Loucy (cell line): ENCODE measurements around the gene GON4L.

ENCODE experiments used
- H2AFZ ChIP-seq: fragments of 200-600 bp; sonication (generic); 2 replicates; pipeline ENCODE4 v1.6.0; 2016; ENCODE audit warnings: antibody characterized with exemption, mild to moderate bottlenecking, low read length, moderate library complexity
- H3F3A ChIP-seq: fragments of 200-600 bp; 2 replicates; pipeline ENCODE4 v1.6.0; 2016; ENCODE audit warnings: antibody characterized with exemption, low read depth, mild to moderate bottlenecking
- H3K27me3 ChIP-seq: fragments of 200-600 bp; sonication (generic); 2 replicates; pipeline ENCODE4 v1.6.1; 2014; ENCODE audit warnings: low read length, mild to moderate bottlenecking; ENCODE audit not compliant: insufficient read depth, poor library complexity, severe bottlenecking
- H3K36me3 ChIP-seq: fragments of 200-600 bp; sonication (generic); 2 replicates; pipeline ENCODE4 v1.6.1; 2016; ENCODE audit warnings: low read length; ENCODE audit not compliant: insufficient read depth
- H3K4me1 ChIP-seq: fragments of 200-600 bp; sonication (generic); 2 replicates; pipeline ENCODE4 v1.5.1; 2014; ENCODE audit warnings: low read length, mild to moderate bottlenecking; ENCODE audit not compliant: insufficient read depth, poor library complexity, severe bottlenecking
- H3K4me2 ChIP-seq: fragments of 200-600 bp; sonication (generic); 2 replicates; pipeline ENCODE4 v1.6.0; 2014; ENCODE audit warnings: antibody characterized with exemption, low read length, low read depth, mild to moderate bottlenecking; ENCODE audit not compliant: poor library complexity, severe bottlenecking
- H3K4me3 ChIP-seq: fragments of 200-600 bp; sonication (generic); 2 replicates; pipeline ENCODE4 v1.5.1; 2014; ENCODE audit warnings: low read length, mild to moderate bottlenecking, mixed read lengths; ENCODE audit not compliant: poor library complexity, severe bottlenecking
- H3K79me2 ChIP-seq: fragments of 200-600 bp; sonication (generic); 2 replicates; pipeline ENCODE4 v1.6.1; 2014; ENCODE audit warnings: low read length; ENCODE audit not compliant: insufficient read depth
- H3K9ac ChIP-seq: fragments of 200-600 bp; sonication (generic); 2 replicates; pipeline ENCODE4 v1.6.0; 2014; ENCODE audit warnings: mild to moderate bottlenecking, low read depth, low read length, moderate library complexity; ENCODE audit not compliant: poor library complexity, severe bottlenecking
- H3K9me2 ChIP-seq: fragments of 200-600 bp; sonication (generic); replicated peaks from 2 replicates; pipeline ENCODE4 v1.6.1; 2016; ENCODE audit warnings: low read depth, low read length, mixed read lengths
- H3K9me3 ChIP-seq: fragments of 200-600 bp; sonication (generic); 2 replicates; pipeline ENCODE4 v1.6.1; 2014; ENCODE audit warnings: mild to moderate bottlenecking, antibody characterized with exemption, low read length, low read depth; ENCODE audit not compliant: insufficient read depth
- H4K20me1 ChIP-seq: fragments of 200-600 bp; sonication (generic); 2 replicates; pipeline ENCODE4 v1.6.0; 2014; ENCODE audit warnings: antibody characterized with exemption, low read length, mild to moderate bottlenecking; ENCODE audit not compliant: insufficient read depth, poor library complexity, severe bottlenecking
- CTCF ChIP-seq: fragments of 200-600 bp; sonication (generic); conservative IDR thresholded peaks from 2 replicates; pipeline ENCODE4 v1.5.1; 2014; ENCODE audit warnings: mild to moderate bottlenecking, antibody characterized with exemption, low read length
- EZH2phosphoT487 ChIP-seq: fragments of 200-600 bp; IDR thresholded peaks from 2 replicates; pipeline ENCODE4 v1.6.1; 2018; ENCODE audit warnings: antibody characterized with exemption, mild to moderate bottlenecking, moderate library complexity, borderline replicate concordance

GON4L gene

GRCh38 chr1:155888481-155888880 is 31.5 kb upstream of the GON4L start:
- H3K4me3 ChIP-seq: no peak overlapping the region
- TF ChIP-seq EZH2phosphoT487 (no peak), CTCF (no peak)
- no peaks in the 10 kb centered on the region for H3K9me3 ChIP-seq
- H3K4me2 ChIP-seq: no peak overlapping the region
- H3K9ac ChIP-seq: no peak overlapping the region
- H3K27me3 ChIP-seq: no peaks in the 10 kb centered on the region
- H2AFZ ChIP-seq: no peak overlapping the region
- peaks cover 5% of the 10 kb centered on the region for H3K4me1 ChIP-seq
- H4K20me1 ChIP-seq: no peaks in the 10 kb centered on the region
- no peaks in the 10 kb centered on the region for H3K9me2 ChIP-seq
- H3F3A ChIP-seq: no peaks in the 10 kb centered on the region
- no peaks in the 10 kb centered on the region for H3K79me2 ChIP-seq
- no peaks in the 10 kb centered on the region for H3K36me3 ChIP-seq

- TF ChIP-seq EZH2phosphoT487 (no peak), CTCF (no peak)
- Histone ChIP-seq H3K4me1 (no peaks in the 10 kb centered on the region), H3K9ac (no peak overlapping the region), H3K36me3 (no peaks in the 10 kb centered on the region), H3K9me3 (no peaks in the 10 kb centered on the region), H3K4me2 (no peak overlapping the region), H4K20me1 (no peaks in the 10 kb centered on the region), H3K9me2 (no peaks in the 10 kb centered on the region), H3K27me3 (no peaks in the 10 kb centered on the region), H3K4me3 (no peak overlapping the region), H3K79me2 (no peaks in the 10 kb centered on the region), H3F3A (no peaks in the 10 kb centered on the region), H2AFZ (no peak overlapping the region)
Measured at GRCh38 chr1:155884982-155885381, 28.0 kb upstream of the GON4L start.

GRCh38 chr1:155884031-155884960 is 27.3 kb upstream of the GON4L start:
- H3F3A ChIP-seq: no peaks in the 10 kb centered on the region
- H3K9me2 ChIP-seq: no peaks in the 10 kb centered on the region
- no peaks in the 10 kb centered on the region for H3K79me2 ChIP-seq
- H3K9ac ChIP-seq: no peak overlapping the region
- H3K36me3 ChIP-seq: no peaks in the 10 kb centered on the region
- no peak overlapping the region for H3K4me2 ChIP-seq
- H4K20me1 ChIP-seq: no peaks in the 10 kb centered on the region
- H3K27me3 ChIP-seq: no peaks in the 10 kb centered on the region
- no peaks in the 10 kb centered on the region for H3K4me1 ChIP-seq
- no peak overlapping the region for H3K4me3 ChIP-seq
- H3K9me3 ChIP-seq: no peaks in the 10 kb centered on the region
- no peak overlapping the region for H2AFZ ChIP-seq
- TF ChIP-seq EZH2phosphoT487: no peak
- no peak for TF ChIP-seq CTCF
